Left kidney (tissue), 2 donors: ENCODE data around the gene PTPN2. TPM values are rescaled to one million over a fixed set of nuclear protein-coding genes. Genes with fewer than 3 reads are reported as not detected.

Experiments
- DNase-seq: peaks from one replicate; pipeline ENCODE4 v3.0.0-alpha.2; 2013
- polyA plus RNA-seq: library from polyadenylated mRNA; unstranded; fragments of 120-200 nt; gene quantifications from one replicate; pipeline ENCODE4 v1.2.1, GENCODE V29; 2013; ENCODE audit not compliant: insufficient read length

PTPN2 gene
- polyA plus RNA-seq, 1 donor = 75.3 TPM

- no peak for DNase-seq
Observed at GRCh38 chr18:12861637-12862036, 22.4 kb downstream of the PTPN2 start.

DNA sequence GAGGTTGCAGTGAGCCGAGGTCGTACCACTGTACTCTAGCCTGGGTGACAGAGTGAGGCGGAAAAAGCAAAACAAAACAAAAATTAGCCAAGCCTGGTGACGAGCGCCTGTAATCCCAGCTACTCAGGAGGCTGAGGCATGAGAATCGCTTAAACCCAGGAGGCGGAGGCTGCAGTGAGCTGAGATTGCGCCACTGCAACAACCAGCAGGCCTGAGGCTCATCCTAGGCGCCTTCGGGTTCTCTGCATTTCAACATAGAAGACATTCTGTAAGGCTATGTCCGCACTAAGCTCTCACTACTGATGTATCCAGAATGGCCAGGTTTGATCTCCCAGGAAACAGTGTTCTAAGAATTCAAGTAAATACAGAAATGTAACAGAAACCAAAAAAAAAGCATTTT lies 23.5 kb downstream of the PTPN2 start:
- DNase-seq = no peak

DNA sequence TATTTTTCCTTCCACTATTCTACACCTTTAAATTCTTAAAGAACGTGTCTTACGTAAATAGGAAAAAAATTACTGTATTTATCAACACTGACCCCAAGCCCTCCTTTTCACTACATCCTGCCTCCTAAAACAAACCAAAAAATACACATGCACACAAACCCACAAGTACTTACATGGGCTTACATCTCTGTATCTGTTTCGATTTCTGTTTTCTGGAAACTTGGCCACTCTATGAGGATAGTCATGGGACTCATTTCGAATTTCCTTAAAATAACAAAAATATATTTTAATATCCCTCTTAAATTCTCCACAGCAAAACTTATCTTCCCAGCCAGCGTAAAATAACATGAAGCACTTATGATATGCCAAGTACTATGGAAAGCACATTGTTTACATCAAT lies 25.0 kb downstream of the PTPN2 start:
- no peak for DNase-seq

- no peak for DNase-seq
Observed at GRCh38 chr18:12857991-12858544, 26.0 kb downstream of the PTPN2 start.

DNA sequence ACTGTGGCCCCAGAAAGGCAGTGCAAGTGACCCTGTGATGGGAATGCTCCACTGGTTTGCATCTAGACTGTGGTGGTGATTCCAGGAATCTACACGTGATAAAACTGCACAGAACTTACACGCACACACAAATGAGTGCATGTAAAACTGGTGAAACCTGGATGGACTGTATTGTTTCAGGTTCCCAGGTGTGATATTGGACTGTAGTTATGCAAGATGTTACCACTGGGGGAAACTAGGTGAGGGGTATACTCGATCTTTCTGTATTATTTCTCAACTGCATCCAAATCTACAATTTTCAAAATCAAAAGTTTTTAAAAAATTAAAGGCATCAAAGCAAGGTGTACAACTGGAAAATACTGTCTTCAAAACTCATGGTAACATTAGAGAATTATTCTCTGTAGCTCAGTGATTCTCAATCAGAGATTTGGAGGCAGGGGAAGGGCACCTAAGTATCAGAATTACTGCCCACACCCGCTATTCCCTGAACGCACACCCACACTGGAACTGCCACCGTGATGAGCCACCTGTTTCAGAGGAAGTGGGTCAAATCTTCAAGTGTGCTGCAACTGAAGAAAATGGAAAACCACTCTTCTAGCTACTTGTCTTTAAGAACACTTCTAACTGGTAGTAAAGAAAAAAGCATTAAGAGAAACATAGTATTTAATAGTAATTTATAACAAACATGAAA lies 26.7 kb downstream of the PTPN2 start:
- no peak for DNase-seq

GRCh38 chr18:12855916-12856315 lies 28.1 kb downstream of the PTPN2 start:
- no peak for DNase-seq

DNA sequence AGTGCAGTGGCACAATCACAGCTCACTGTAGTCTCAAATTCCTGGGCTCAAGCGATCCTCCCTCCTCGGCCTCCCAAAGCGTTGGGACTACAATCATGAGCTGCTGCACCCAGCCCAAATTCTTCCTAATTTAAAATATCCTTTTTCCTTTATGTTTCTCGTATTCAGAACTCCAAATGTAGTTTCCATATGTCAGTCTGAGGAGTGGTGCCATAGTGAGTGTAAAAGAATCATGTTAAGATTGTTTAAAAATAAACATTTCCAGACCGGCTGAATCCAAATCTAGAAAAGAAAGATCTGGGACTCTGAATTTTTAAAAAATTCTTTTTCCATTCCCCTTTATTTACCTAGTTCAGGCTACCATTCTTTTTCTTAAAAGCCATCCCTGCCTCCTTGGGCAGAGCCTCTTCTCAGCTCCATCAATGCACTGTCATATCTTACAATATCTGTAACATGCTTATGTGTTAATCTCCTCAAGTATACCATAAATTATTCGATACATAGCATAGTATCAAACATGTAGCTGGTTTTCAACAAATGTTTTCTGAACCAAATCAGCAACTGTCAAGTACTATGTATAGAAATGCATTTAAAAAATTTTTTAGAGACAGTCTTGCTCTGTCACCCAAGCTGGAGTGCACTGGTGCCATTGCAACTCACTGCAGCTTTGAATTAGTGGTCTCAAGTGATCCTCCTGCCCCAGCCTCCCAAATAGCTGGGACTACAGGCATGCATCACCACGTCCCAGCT lies 31.3 kb downstream of the PTPN2 start:
- no peak for DNase-seq

GRCh38 chr18:12851716-12852115 lies 32.3 kb downstream of the PTPN2 start:
- DNase-seq = no peak

DNA sequence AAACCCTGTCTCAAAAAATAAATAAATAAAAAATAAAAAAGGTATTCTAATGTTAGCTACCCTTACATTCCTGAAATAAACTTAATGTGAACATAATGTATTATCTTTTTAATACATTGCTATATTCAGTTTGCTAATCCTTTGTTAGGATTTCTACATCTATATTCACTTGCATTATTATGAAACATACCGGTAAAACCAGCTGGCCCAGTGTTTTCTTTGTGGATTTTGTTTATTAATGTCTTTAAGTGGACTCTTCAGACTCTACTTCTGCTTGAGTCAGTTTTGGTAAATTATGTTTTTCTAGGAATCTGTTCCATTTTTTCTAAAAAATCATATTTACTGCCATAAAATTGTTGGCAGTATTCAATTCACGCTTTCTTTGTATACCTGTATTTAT lies 34.5 kb downstream of the PTPN2 start:
- no peak for DNase-seq

DNA sequence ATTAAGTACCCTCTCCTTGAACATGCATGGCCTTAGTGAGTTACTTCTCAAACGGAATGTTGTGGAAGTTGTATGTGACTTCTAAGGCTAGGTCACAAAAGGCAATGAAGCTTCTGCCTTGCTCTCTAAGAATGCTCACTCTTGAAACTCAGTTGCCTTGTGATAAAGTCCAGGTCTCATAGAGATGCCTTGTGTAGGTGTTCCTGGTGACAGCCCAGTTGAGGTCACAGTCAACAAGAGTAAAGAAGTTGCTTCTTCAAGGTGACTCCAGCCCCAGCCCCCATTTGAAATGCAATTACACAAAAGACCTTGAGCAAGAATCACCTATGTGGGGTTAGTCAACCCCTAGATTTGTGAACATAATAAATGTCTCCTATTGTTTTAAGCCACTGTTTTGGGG lies 35.6 kb downstream of the PTPN2 start:
- DNase-seq = no peak

- DNase-seq = no peak
Observed at GRCh38 chr18:12844391-12844790, 39.6 kb downstream of the PTPN2 start.

- DNase-seq = no peak
Observed at GRCh38 chr18:12843420-12844350, 40.4 kb downstream of the PTPN2 start.

DNA sequence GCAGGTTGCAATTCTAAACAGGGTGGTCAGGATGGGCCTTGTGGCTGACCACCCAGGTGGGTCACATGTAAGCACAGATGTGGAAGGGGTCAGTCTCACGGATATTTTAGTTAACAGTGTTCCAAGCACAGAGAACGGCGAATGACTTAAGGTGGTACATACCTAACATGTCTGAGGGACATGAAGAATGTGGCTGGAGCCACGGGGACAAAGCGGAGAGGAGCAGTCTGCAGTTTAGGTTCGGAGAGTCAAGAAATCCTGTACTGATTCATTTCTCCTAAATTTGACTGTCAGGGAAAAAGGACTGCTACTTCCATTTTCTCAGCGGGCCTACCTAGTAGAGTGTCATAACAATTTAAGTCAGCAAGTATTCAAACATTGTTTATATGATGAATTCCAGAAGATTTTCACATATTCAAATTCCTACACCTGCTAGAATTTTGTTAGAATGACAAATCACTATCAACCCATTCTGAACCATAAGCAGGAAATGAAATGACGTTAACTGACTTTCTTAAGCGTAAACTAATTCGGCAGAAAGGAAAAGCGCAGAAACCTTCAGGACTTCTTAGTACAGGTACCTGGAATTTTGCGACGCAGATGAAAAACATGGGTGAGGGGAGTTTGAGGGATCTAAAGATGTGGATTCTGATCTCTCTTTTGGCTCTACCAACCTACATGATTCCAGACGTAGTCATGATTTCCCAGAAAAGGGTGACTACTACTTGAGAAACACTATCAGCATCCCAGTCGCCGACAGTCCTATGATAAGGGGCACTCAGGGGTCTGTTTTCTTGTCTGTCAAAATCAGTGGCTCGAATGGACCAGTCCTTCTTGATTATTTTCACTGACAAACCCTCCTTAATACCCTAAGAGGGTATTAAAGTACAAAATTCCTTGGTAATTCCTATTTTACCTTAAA lies 41.3 kb downstream of the PTPN2 start:
- DNase-seq = no peak

GRCh38 chr18:12841070-12841469 lies 43.0 kb downstream of the PTPN2 start:
- no peak for DNase-seq

- no peak for DNase-seq
Observed at GRCh38 chr18:12840382-12840781, 43.7 kb downstream of the PTPN2 start.

DNA sequence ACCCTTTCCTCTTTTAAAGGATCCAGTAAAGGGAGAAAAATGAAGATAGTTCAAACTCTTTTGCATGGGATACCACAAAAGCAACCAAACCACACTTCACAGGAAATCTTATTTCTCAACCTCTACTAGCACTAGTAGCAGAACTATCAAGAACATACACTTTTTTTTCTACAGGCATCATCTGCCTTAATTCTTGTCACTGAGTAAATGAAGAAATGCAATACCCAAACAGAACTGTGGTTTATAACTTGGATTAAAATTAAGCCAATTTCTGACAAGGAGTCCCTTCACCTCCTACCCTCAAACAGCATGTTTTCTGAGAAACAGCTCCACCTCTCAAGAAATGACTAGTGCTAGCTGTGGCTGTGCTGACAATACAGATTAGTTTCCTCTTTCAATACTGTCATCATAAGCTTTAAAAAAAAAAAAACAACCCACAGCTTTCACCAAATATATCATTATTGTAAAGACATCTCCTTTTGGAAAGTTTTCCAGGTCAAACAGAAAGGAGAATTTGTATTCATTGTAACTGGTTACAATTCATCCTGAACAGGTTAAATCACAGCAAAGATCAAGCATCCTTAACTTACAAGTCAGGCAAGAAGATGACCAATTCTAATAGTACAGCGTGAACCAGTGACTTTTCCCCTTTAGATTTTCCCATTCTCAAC lies 44.4 kb downstream of the PTPN2 start:
- no peak for DNase-seq

DNA sequence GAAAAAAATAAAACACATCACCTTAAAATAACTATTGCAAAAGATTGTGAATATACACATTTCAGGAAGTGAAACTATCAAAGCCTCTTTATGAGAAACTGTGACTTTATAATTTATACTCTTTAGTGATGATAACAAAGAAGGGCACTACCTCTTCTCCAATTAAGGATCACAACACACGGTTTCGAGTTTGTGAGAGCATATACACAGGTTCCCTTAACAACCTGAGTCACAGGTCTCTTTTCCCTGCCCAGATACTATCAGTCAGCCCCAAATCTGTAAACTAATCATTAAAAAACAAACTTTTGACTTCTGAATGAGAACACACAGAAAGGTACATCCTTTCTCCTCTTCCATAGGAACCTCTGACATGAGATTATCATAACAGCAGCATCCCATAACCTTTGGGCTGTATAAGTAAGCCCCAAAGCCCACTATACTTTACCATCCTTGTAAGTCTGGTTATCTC lies 44.9 kb downstream of the PTPN2 start:
- DNase-seq = no peak

DNA sequence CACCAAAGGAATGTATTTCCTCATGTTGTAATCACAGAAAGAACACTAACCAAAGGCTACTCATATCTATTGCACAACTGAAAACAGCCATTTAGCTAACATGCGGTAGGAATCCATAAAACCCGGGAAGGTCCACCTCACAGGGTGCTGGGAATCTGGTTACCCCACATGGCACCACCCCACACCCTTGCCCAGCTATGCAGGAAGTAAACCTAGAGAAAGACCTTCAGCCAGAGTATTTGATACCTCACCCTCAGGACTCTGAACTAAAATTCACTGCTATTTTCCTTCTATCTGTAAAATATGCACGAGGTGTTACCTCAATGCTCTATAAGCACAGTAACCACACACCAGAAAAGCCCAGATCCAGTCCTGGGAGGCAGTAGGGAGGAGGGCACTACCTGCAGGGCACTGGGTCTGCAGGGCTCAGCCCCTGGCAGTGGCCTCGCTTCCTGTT lies 45.8 kb downstream of the PTPN2 start:
- DNase-seq = no peak

GRCh38 chr18:12837747-12838146 lies 46.3 kb downstream of the PTPN2 start:
- no peak for DNase-seq

GRCh38 chr18:12836551-12836950 lies 47.5 kb downstream of the PTPN2 start:
- DNase-seq = no peak
